ENCODE data around the gene TCF7L2.

- TF ChIP-seq CTCF (conservative IDR thresholded peaks at IDR 0.05; ENCODE audit: low read depth, low read length), result no peak
- no peak for TF ChIP-seq EZH2 (IDR thresholded peaks at IDR 0.05; ENCODE audit: low read length, unreplicated experiment)
- TF ChIP-seq EZH2phosphoT487 (IDR thresholded peaks at IDR 0.05; ENCODE audit: borderline replicate concordance, low read length), result no peak
These were observed 20.0 kb downstream of the TCF7L2 start for GRCh38 chr10:112970021-112970420.

Data from PC-3 (cell line).